ENCODE data around the gene GMDS.
A peak's percentile ranks its signal among the peaks of the same experiment; 100 is the strongest.

The GMDS gene

GRCh38 chr6:1885576-1886011 lies 359.8 kb downstream of the GMDS start:
- H3K9me3 ChIP-seq (ENCODE audit: control insufficient read depth, low read length): no peaks in the 10 kb centered on the region
- no peak overlapping the region for H3K4me3 ChIP-seq (ENCODE audit: extremely low read depth, insufficient read depth, low read length, poor library complexity, severe bottlenecking)
- H3K36me3 ChIP-seq (ENCODE audit: control insufficient read depth, insufficient read depth, low read length): no peaks in the 10 kb centered on the region
- WGBS, 2 experiments (ENCODE audit: insufficient coverage in 2 of 2): 74 to 76% methylated on average over 8 to 11 of the region's 12 CpGs
- H3K4me1 ChIP-seq (ENCODE audit: control insufficient read depth, insufficient read depth, low read length, poor library complexity, severe bottlenecking): peaks cover 15% of the 10 kb centered on the region
- peak overlapping the region; percentile 76 for H3K27ac ChIP-seq (ENCODE audit: low read depth, low read length, severe bottlenecking)

- H3K4me1 ChIP-seq (ENCODE audit: control insufficient read depth, insufficient read depth, low read length, poor library complexity, severe bottlenecking): peaks cover 15% of the 10 kb centered on the region
- no peaks in the 10 kb centered on the region for H3K9me3 ChIP-seq (ENCODE audit: control insufficient read depth, low read length)
- H3K36me3 ChIP-seq (ENCODE audit: control insufficient read depth, insufficient read depth, low read length): no peaks in the 10 kb centered on the region
- H3K4me3 ChIP-seq (ENCODE audit: extremely low read depth, insufficient read depth, low read length, poor library complexity, severe bottlenecking): no peak overlapping the region
- 100% methylated on average over 1 of the region's 2 CpGs for WGBS, 2 experiments (ENCODE audit: insufficient coverage in 2 of 2)
- no peak overlapping the region for H3K27ac ChIP-seq (ENCODE audit: low read depth, low read length, severe bottlenecking)
These were observed 361.1 kb downstream of the GMDS start for GRCh38 chr6:1884313-1884712.

- H3K4me1 ChIP-seq (ENCODE audit: control insufficient read depth, insufficient read depth, low read length, poor library complexity, severe bottlenecking): peaks cover 9% of the 10 kb centered on the region
- H3K27ac ChIP-seq (ENCODE audit: low read depth, low read length, severe bottlenecking): no peak overlapping the region
- H3K9me3 ChIP-seq (ENCODE audit: control insufficient read depth, low read length): no peaks in the 10 kb centered on the region
- H3K4me3 ChIP-seq (ENCODE audit: extremely low read depth, insufficient read depth, low read length, poor library complexity, severe bottlenecking): no peak overlapping the region
- WGBS, 2 experiments (ENCODE audit: insufficient coverage in 2 of 2): 92 to 98% methylated on average over 4 to 5 of the region's 5 CpGs
- H3K36me3 ChIP-seq (ENCODE audit: control insufficient read depth, insufficient read depth, low read length): no peaks in the 10 kb centered on the region
These were observed 367.1 kb downstream of the GMDS start for GRCh38 chr6:1878330-1878729.

GRCh38 chr6:1873781-1874180 lies 371.6 kb downstream of the GMDS start:
- Histone ChIP-seq H3K4me3 (ENCODE audit: extremely low read depth, insufficient read depth, low read length, poor library complexity, severe bottlenecking) (no peak overlapping the region), H3K9me3 (ENCODE audit: control insufficient read depth, low read length) (no peaks in the 10 kb centered on the region), H3K4me1 (ENCODE audit: control insufficient read depth, insufficient read depth, low read length, poor library complexity, severe bottlenecking) (peaks cover 26% of the 10 kb centered on the region), H3K27ac (ENCODE audit: low read depth, low read length, severe bottlenecking) (no peak overlapping the region), H3K36me3 (ENCODE audit: control insufficient read depth, insufficient read depth, low read length) (no peaks in the 10 kb centered on the region)
- WGBS, 2 experiments (ENCODE audit: insufficient coverage in 2 of 2): 84 to 87% methylated on average over 11 of the region's 11 CpGs

GRCh38 chr6:1872649-1873131 lies 372.7 kb downstream of the GMDS start:
- WGBS, 2 experiments (ENCODE audit: insufficient coverage in 2 of 2): 18 to 22% methylated on average over 4 to 6 of the region's 11 CpGs
- Histone ChIP-seq H3K27ac (ENCODE audit: low read depth, low read length, severe bottlenecking) (peak overlapping the region; percentile 39), H3K9me3 (ENCODE audit: control insufficient read depth, low read length) (no peaks in the 10 kb centered on the region)

GRCh38 chr6:1871724-1872315 lies 373.6 kb downstream of the GMDS start:
- 66 to 82% methylated on average over 2 to 5 of the region's 8 CpGs for WGBS, 2 experiments (ENCODE audit: insufficient coverage in 2 of 2)
- Histone ChIP-seq H3K9me3 (ENCODE audit: control insufficient read depth, low read length) (no peaks in the 10 kb centered on the region), H3K4me3 (ENCODE audit: extremely low read depth, insufficient read depth, low read length, poor library complexity, severe bottlenecking) (no peak overlapping the region), H3K4me1 (ENCODE audit: control insufficient read depth, insufficient read depth, low read length, poor library complexity, severe bottlenecking) (peaks cover 26% of the 10 kb centered on the region), H3K36me3 (ENCODE audit: control insufficient read depth, insufficient read depth, low read length) (no peaks in the 10 kb centered on the region), H3K27ac (ENCODE audit: low read depth, low read length, severe bottlenecking) (peak overlapping the region; percentile 8)

More at GRCh38 chr6:1872649-1873131, 372.7 kb downstream of the GMDS start:
- no peak overlapping the region for H3K4me3 ChIP-seq (ENCODE audit: extremely low read depth, insufficient read depth, low read length, poor library complexity, severe bottlenecking)
- no peaks in the 10 kb centered on the region for H3K36me3 ChIP-seq (ENCODE audit: control insufficient read depth, insufficient read depth, low read length)
- H3K4me1 ChIP-seq (ENCODE audit: control insufficient read depth, insufficient read depth, low read length, poor library complexity, severe bottlenecking): peaks cover 26% of the 10 kb centered on the region

- H3K9me3 ChIP-seq (ENCODE audit: control insufficient read depth, low read length): no peaks in the 10 kb centered on the region
- no peak overlapping the region for H3K27ac ChIP-seq (ENCODE audit: low read depth, low read length, severe bottlenecking)
- H3K36me3 ChIP-seq (ENCODE audit: control insufficient read depth, insufficient read depth, low read length): no peaks in the 10 kb centered on the region
- no peak overlapping the region for H3K4me3 ChIP-seq (ENCODE audit: extremely low read depth, insufficient read depth, low read length, poor library complexity, severe bottlenecking)
- WGBS, 2 experiments (ENCODE audit: insufficient coverage in 2 of 2): 38 to 51% methylated on average over 2 to 3 of the region's 7 CpGs
- peaks cover 29% of the 10 kb centered on the region for H3K4me1 ChIP-seq (ENCODE audit: control insufficient read depth, insufficient read depth, low read length, poor library complexity, severe bottlenecking)
These were observed 374.5 kb downstream of the GMDS start for GRCh38 chr6:1870932-1871331.

GRCh38 chr6:1870251-1870650 lies 375.2 kb downstream of the GMDS start:
- Histone ChIP-seq H3K4me1 (ENCODE audit: control insufficient read depth, insufficient read depth, low read length, poor library complexity, severe bottlenecking) (peaks cover 32% of the 10 kb centered on the region), H3K36me3 (ENCODE audit: control insufficient read depth, insufficient read depth, low read length) (no peaks in the 10 kb centered on the region), H3K4me3 (ENCODE audit: extremely low read depth, insufficient read depth, low read length, poor library complexity, severe bottlenecking) (no peak overlapping the region), H3K27ac (ENCODE audit: low read depth, low read length, severe bottlenecking) (no peak overlapping the region), H3K9me3 (ENCODE audit: control insufficient read depth, low read length) (no peaks in the 10 kb centered on the region)
- WGBS, 2 experiments (ENCODE audit: insufficient coverage in 2 of 2): 83 to 86% methylated on average over 2 to 4 of the region's 5 CpGs

- H3K4me3 ChIP-seq (ENCODE audit: extremely low read depth, insufficient read depth, low read length, poor library complexity, severe bottlenecking): no peak overlapping the region
- H3K27ac ChIP-seq (ENCODE audit: low read depth, low read length, severe bottlenecking): no peak overlapping the region
- WGBS, 2 experiments (ENCODE audit: insufficient coverage in 2 of 2): 70 to 87% methylated on average over 6 of the region's 6 CpGs
- H3K36me3 ChIP-seq (ENCODE audit: control insufficient read depth, insufficient read depth, low read length): no peaks in the 10 kb centered on the region
- H3K9me3 ChIP-seq (ENCODE audit: control insufficient read depth, low read length): no peaks in the 10 kb centered on the region
- H3K4me1 ChIP-seq (ENCODE audit: control insufficient read depth, insufficient read depth, low read length, poor library complexity, severe bottlenecking): peaks cover 34% of the 10 kb centered on the region
These were observed 375.6 kb downstream of the GMDS start for GRCh38 chr6:1869769-1870168.

- Histone ChIP-seq H3K4me3 (ENCODE audit: extremely low read depth, insufficient read depth, low read length, poor library complexity, severe bottlenecking) (no peak overlapping the region), H3K36me3 (ENCODE audit: control insufficient read depth, insufficient read depth, low read length) (no peaks in the 10 kb centered on the region), H3K27ac (ENCODE audit: low read depth, low read length, severe bottlenecking) (no peak overlapping the region), H3K4me1 (ENCODE audit: control insufficient read depth, insufficient read depth, low read length, poor library complexity, severe bottlenecking) (peaks cover 38% of the 10 kb centered on the region), H3K9me3 (ENCODE audit: control insufficient read depth, low read length) (no peaks in the 10 kb centered on the region)
- 67 to 100% methylated on average over 1 to 2 of the region's 3 CpGs for WGBS, 2 experiments (ENCODE audit: insufficient coverage in 2 of 2)
These were observed 376.1 kb downstream of the GMDS start for GRCh38 chr6:1869308-1869707.

GRCh38 chr6:1868561-1869261 lies 376.7 kb downstream of the GMDS start:
- H3K27ac ChIP-seq (ENCODE audit: low read depth, low read length, severe bottlenecking): no peak overlapping the region
- H3K4me1 ChIP-seq (ENCODE audit: control insufficient read depth, insufficient read depth, low read length, poor library complexity, severe bottlenecking): peaks cover 34% of the 10 kb centered on the region
- no peaks in the 10 kb centered on the region for H3K36me3 ChIP-seq (ENCODE audit: control insufficient read depth, insufficient read depth, low read length)
- no peaks in the 10 kb centered on the region for H3K9me3 ChIP-seq (ENCODE audit: control insufficient read depth, low read length)
- no peak overlapping the region for H3K4me3 ChIP-seq (ENCODE audit: extremely low read depth, insufficient read depth, low read length, poor library complexity, severe bottlenecking)
- WGBS, 2 experiments (ENCODE audit: insufficient coverage in 2 of 2): 86 to 100% methylated on average over 1 to 2 of the region's 4 CpGs
